Endothelial cell (in vitro differentiated cells): ENCODE data around the gene RAD51C. TPM values are rescaled to one million over a fixed set of nuclear protein-coding genes. Genes with fewer than 3 reads are reported as not detected.
A peak's percentile ranks its signal among the peaks of the same experiment; 100 is the strongest.
"Not testable (repeated sequence)": the region's sequence is repeated elsewhere in the genome, so short reads cannot be mapped to it uniquely, and the experiment has no call there.

Source experiments
- DNase-seq: peaks from one replicate; pipeline ENCODE4 v3.0.0; 2021; ENCODE audit warnings: low spot score
- H3K27ac Mint-ChIP-seq: one replicate; pipeline ENCODE4 v1.8.0; 2021; ENCODE audit warnings: mixed read lengths, inconsistent platforms; ENCODE audit not compliant: unreplicated experiment
- H3K27me3 Mint-ChIP-seq: one replicate; pipeline ENCODE4 v1.8.0; 2021; ENCODE audit warnings: mild to moderate bottlenecking, moderate library complexity, mixed read lengths, inconsistent platforms; ENCODE audit not compliant: unreplicated experiment
- H3K36me3 Mint-ChIP-seq: one replicate; pipeline ENCODE4 v1.8.0; 2021; ENCODE audit warnings: mild to moderate bottlenecking, low read depth, mixed read lengths, inconsistent platforms; ENCODE audit not compliant: unreplicated experiment
- H3K4me1 Mint-ChIP-seq: one replicate; pipeline ENCODE4 v1.8.0; 2021; ENCODE audit warnings: mild to moderate bottlenecking, mixed read lengths, inconsistent platforms; ENCODE audit not compliant: unreplicated experiment
- H3K4me3 Mint-ChIP-seq: one replicate; pipeline ENCODE4 v1.8.0; 2021; ENCODE audit warnings: mild to moderate bottlenecking, mixed read lengths, inconsistent platforms; ENCODE audit not compliant: unreplicated experiment
- H3K9me3 Mint-ChIP-seq: one replicate; pipeline ENCODE4 v1.8.0; 2021; ENCODE audit warnings: mixed read lengths, inconsistent platforms; ENCODE audit not compliant: unreplicated experiment
- long read RNA-seq: library from polyadenylated mRNA; unstranded; transcript quantifications from one replicate; pipeline ENCODE4 v2.0.0, GENCODE V29; 2020; ENCODE audit not compliant: unreplicated experiment
- total RNA-seq: library from RNA; stranded (reverse); fragmentation: NEBNext Ultra II Directional; extraction: Animal tissue kit (Norgen Biotek cat#: 25700); gene quantifications from one replicate; pipeline ENCODE4 v1.2.1, GENCODE V29; 2021; ENCODE audit not compliant: unreplicated experiment
- TF ChIP-seq, protein P1 (sequence below): fragments of 200-600 bp; sonication (generic); IDR thresholded peaks from one replicate; pipeline ENCODE4 v1.5.0; 2021; ENCODE audit warnings: antibody characterized with exemption; ENCODE audit not compliant: unreplicated experiment

RAD51C gene
- 11.3 TPM for total RNA-seq
- long read RNA-seq, partial matches to known transcripts, result 0 of 8 reads
- long read RNA-seq, other reads (novel, unspliced or antisense), result 5 of 8 reads

DNA sequence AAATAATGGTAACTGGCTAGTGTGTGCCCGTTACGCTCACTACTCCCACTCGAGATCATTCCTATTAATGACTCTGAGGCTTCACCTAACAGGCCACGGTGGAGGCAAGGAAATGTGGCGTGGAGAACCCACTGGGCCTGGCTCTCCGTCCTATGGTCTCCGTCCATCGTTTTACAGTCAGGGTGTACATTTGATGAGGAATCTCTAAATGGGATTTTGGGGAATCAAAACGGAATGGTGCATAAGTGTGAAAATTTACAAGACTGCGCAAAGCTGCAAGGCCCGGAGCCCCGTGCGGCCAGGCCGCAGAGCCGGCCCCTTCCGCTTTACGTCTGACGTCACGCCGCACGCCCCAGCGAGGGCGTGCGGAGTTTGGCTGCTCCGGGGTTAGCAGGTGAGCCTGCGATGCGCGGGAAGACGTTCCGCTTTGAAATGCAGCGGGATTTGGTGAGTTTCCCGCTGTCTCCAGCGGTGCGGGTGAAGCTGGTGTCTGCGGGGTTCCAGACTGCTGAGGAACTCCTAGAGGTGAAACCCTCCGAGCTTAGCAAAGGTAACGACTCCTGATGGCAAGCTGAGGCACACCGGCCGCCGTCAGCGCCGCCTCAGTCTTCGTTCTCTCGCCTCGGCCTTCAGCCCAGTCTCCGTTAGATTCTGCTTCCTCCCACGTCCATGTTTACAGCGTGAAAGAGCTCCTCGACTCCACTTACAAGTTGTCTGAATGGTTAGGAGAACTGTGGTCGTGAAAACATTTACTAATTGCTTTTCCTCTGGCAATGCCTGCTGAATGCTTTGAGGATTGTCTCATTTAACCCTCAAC is at the start of gene RAD51C:
RAD51C (plus strand) TSS at position 364 of the 817 bp plus-strand sequence; CDS start at position 406, 42 bp downstream.
- no peaks in the 10 kb centered on the region for H3K36me3 Mint-ChIP-seq
- H3K4me1 Mint-ChIP-seq, result peaks cover 17% of the 10 kb centered on the region
- peak within 1 kb of the TSS; percentile 57 for H3K27ac Mint-ChIP-seq
- DNase-seq, result peak; percentile 55
- H3K4me3 Mint-ChIP-seq, result peak within 1 kb of the TSS; percentile 89
- TF ChIP-seq, protein P1, sequence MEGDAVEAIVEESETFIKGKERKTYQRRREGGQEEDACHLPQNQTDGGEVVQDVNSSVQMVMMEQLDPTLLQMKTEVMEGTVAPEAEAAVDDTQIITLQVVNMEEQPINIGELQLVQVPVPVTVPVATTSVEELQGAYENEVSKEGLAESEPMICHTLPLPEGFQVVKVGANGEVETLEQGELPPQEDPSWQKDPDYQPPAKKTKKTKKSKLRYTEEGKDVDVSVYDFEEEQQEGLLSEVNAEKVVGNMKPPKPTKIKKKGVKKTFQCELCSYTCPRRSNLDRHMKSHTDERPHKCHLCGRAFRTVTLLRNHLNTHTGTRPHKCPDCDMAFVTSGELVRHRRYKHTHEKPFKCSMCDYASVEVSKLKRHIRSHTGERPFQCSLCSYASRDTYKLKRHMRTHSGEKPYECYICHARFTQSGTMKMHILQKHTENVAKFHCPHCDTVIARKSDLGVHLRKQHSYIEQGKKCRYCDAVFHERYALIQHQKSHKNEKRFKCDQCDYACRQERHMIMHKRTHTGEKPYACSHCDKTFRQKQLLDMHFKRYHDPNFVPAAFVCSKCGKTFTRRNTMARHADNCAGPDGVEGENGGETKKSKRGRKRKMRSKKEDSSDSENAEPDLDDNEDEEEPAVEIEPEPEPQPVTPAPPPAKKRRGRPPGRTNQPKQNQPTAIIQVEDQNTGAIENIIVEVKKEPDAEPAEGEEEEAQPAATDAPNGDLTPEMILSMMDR, result no peak
- no peaks in the 10 kb centered on the region for H3K9me3 Mint-ChIP-seq
- peaks cover 3% of the 10 kb centered on the region for H3K27me3 Mint-ChIP-seq

DNA sequence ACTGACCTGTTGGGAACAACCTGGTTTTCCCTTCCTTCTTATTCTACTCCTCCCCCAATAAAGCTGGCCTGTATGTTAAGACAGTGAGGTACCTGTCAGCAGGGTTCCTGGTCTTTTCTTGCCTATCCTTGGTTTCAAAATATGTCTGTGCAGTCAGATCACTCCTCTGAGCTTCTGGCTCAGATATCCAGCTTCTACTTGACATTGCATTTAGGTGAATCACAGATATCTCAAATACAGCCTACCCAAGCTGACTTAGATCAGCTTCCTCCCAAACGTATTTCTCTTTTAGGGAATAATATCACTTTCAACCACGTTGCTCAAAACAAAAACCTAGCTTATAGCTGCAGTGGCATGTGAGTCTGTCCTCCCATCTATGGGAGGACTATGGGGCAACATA is 49.3 kb upstream of the RAD51C start:
- no peak overlapping the region for H3K4me3 Mint-ChIP-seq
- TF ChIP-seq, protein P1, result no peak
- no peaks in the 10 kb centered on the region for H3K4me1 Mint-ChIP-seq
- DNase-seq, result no peak
- no peak overlapping the region for H3K27ac Mint-ChIP-seq
- H3K36me3 Mint-ChIP-seq, result no peaks in the 10 kb centered on the region
- H3K9me3 Mint-ChIP-seq, result no peaks in the 10 kb centered on the region
- peaks cover 3% of the 10 kb centered on the region for H3K27me3 Mint-ChIP-seq

DNA sequence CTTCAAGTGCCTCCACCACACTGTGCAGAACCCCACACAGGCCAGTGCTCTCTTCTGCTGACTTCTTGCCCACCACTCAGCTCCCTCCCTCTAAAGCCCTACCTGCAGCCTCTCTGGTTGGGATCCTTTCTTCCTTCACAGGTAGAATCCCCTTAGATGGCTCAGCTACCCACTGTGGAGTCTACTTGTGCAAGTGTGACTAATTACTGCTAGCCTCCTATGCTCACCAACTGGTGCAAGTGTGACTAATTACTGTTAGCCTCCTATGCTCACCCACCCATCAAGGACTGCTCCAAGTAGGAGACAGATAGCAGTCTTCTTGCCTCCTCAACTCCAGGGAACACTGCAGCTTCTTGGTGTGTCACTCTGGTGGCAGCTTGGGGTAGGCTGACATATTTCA is 44.2 kb upstream of the RAD51C start:
- H3K9me3 Mint-ChIP-seq, result no peaks in the 10 kb centered on the region
- peaks cover 2% of the 10 kb centered on the region for H3K27me3 Mint-ChIP-seq
- H3K4me1 Mint-ChIP-seq, result no peaks in the 10 kb centered on the region
- TF ChIP-seq, protein P1, result no peak
- H3K4me3 Mint-ChIP-seq, result no peak overlapping the region
- no peak overlapping the region for H3K27ac Mint-ChIP-seq
- H3K36me3 Mint-ChIP-seq, result no peaks in the 10 kb centered on the region
- DNase-seq, result no peak

- not testable (repeated sequence) for H3K9me3 Mint-ChIP-seq, H3K36me3 Mint-ChIP-seq, DNase-seq, H3K27ac Mint-ChIP-seq, H3K27me3 Mint-ChIP-seq
- Mint-ChIP-seq H3K4me1 (peaks cover 12% of the 10 kb centered on the region), H3K4me3 (peak overlapping the region; percentile 12)
Measured at GRCh38 chr17:58657962-58658803, 34.2 kb upstream of the RAD51C start.

DNA sequence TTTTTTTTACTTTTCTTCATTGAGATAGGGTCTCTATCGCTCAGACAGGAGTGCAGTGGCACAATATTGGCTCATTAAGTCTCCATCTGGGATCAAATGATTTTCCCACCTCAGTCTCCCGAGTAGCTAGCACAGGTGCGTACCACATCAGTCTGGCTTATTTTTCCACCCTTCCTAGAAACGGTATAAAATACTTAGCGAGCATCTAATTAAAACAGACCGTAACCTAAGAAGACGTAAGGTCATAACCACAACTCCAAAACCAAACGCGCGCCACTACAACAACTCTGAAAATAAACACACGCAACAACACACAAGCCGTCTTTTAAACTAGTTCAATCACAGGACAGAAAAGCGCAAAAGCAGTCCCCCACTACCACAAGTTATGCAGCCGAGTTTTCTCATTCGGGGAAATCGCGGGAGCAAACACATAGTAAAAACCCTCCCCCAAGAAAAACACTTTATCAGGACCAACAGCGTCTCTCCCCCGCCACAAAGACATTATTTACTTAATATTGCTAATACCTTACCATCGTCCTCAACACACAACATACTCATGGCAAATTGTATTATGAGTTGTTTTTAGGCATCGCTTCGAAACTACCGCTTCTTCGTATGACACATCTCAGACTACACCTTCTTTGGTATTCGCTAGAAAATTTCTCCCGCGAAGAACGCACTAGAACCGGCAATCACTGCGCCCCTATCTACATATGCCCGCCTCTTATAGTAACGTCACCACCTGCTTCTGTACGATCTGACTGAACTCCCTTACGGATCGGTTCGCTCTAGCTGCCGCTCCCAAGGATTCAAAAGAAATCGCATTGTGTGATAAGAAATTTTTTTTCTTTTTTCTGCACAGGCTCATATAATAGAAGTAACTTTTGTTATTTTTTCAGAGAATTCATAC is 33.3 kb upstream of the RAD51C start:
- H3K36me3 Mint-ChIP-seq, result peaks cover 7% of the 10 kb centered on the region
- peaks cover 9% of the 10 kb centered on the region for H3K27me3 Mint-ChIP-seq
- H3K4me1 Mint-ChIP-seq, result peaks cover 12% of the 10 kb centered on the region
- H3K27ac Mint-ChIP-seq, result peak overlapping the region; percentile 100
- peaks cover 5% of the 10 kb centered on the region for H3K9me3 Mint-ChIP-seq
- TF ChIP-seq, protein P1, result no peak
- peak; percentile 75 for DNase-seq
- peak overlapping the region; percentile 84 for H3K4me3 Mint-ChIP-seq

- peaks cover 12% of the 10 kb centered on the region for H3K4me1 Mint-ChIP-seq
Measured at GRCh38 chr17:58659714-58660084, 32.7 kb upstream of the RAD51C start.

More at GRCh38 chr17:58659714-58660084, 32.7 kb upstream of the RAD51C start:
- DNase-seq, H3K9me3 Mint-ChIP-seq, H3K27me3 Mint-ChIP-seq, H3K36me3 Mint-ChIP-seq: not testable (repeated sequence)
- peak overlapping the region; percentile 84 for H3K4me3 Mint-ChIP-seq
- H3K27ac Mint-ChIP-seq, result peak overlapping the region; percentile 100
